NCI-H774 (cell line): Measurements from ENCODE around the gene TEKT3.
A peak's percentile ranks its signal among the peaks of the same experiment; 100 is the strongest.

Source experiments
- DNase-seq: peaks from one replicate; lab custom pipeline; 2025; lab: John Stamatoyannopoulos, UW

TEKT3 gene

DNA sequence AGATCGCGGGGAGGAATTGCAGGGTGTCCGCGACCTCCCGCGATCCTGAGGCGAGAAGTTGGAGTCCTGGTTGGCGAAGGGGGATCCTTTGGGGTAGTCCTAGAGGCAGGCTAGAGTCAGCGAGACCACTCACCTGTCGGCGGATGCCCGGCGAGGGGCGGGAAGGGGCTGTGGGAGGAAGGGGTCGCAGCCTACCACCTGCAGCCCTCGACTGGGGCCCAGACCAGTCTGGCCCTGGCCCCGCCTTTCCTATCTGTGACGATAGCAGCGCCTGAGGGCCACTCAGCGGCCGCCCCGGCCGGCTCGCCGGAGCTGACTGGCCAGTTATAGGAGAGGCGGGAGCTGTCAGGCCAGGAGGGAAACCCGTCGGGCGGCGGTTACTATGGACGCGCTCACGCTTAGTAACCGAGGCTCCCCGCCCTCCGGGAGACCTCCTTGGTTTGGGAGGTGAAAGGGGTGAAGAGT, at the start of gene TEKT3:
TEKT3 (minus strand) TSS at position 213 of the 465 bp plus-strand sequence. CDS start 10,012 bp downstream, outside the sequence.
- DNase-seq, result peak; percentile 54

DNA sequence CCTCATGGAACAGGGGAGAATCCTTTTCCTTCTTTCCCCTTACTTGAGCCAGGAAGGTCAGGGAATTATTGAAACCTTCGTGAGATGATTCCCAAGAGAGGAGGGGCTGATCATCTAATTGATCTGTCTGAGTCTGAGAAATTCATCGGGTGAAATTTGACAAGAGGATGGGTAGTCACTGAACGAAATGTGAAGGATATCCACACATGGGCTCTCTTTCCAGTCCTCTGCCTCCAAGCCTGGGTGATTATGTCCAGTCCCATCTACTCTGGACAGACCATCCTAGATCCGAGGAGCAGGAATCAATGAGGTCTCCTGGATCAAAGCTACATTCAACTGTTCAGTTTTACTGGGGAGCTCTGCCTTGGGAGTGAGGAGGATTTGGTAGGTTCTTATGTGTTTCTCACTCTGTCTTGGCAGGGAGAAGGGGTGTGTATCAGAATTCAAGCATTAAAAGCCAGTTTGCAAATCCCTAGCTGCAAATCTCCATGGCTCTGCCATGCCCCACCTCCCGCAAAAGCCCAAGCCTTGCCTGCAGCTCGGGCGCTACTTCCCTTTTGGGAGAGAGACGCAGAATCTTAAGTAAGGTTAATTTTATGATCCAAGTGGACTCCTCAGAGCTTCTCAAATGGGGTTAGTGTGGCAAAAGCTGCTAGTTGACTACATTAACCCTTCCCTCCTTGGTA, 47.1 kb upstream of the TEKT3 start:
- DNase-seq, result no peak

DNA sequence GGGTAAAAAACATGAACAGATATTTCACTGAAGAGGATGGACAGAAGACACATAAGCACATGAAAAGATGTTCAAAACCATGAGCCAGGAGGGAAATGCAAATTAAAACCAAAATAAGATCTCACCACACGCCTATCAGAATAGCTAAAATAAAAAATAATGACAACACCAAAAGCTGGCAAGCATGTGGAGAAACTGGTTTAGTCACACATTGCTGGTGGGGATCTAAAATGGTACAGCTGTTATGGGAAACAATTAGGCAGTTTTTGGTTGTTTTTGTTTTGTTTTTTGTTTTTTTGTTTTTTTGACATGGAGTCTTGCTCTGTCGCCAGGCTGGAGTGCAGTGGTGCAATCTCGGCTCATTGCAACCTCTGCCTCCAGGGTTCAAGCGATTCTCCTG, 44.7 kb upstream of the TEKT3 start:
- DNase-seq, result no peak

- no peak for DNase-seq
These were observed 43.9 kb upstream of the TEKT3 start for GRCh38 chr17:15385305-15385704.

- no peak for DNase-seq
These were observed 42.9 kb upstream of the TEKT3 start for GRCh38 chr17:15384142-15384787.

- no peak for DNase-seq
These were observed 41.5 kb upstream of the TEKT3 start for GRCh38 chr17:15382914-15383313.

DNA sequence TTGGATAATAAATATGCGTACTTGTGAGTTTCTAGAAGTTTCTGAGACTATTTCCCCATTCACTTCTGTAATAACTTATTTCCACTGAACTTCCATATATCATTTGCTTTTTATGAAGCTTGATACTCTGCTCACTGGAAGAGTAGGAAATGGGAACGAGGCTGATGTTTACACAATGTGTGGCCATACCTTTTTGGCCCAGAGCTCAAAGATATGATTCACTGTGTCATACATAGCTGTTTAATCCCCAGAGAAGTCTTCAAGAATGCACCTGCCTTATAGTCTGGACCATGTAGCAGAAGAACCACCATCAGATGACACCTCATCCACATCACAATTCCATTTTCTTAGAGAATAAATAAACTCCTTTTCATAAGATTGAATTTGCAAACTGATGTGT, 40.3 kb upstream of the TEKT3 start:
- no peak for DNase-seq

GRCh38 chr17:15380446-15380845, 39.0 kb upstream of the TEKT3 start:
- no peak for DNase-seq

DNA sequence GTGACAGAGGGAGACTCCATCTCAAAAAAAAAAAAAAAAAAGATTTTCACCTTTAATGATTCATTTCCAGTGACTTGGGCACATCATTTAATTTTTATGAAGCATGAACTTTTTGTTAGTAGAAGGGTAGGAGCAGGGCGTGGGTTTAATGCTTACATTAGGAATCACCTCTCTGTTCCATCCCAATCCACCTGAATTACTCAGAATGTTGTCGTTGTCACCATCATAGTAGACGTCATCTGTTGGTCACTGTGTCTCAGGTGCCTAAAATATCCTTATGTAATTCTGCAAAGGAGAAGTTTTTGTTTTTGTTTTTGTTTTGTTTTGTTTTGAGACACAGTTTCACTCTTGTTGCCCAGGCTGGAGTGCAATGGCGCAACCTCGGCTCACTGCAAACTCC, 38.3 kb upstream of the TEKT3 start:
- no peak for DNase-seq

- no peak for DNase-seq
These were observed 36.8 kb upstream of the TEKT3 start for GRCh38 chr17:15378243-15378642.

DNA sequence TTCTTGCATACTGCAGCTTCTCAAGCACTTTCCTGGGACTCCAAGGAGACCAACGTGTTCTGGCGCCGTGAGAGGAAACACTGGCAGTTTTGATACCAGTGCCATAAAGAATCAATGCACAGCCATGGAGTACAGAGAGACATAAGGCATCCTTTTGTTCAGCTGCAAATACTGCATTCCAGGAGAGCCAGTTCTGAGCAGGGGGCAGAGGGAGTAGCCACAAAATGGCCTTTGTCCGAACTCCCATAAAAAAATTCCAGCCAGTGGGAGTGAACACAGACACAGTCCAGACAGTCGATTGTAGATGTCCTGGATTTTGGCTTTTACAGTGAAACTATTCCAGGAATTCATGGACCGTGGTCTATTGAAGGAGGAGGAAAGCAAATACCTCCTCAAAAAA, 36.2 kb upstream of the TEKT3 start:
- no peak for DNase-seq

- DNase-seq, result no peak
These were observed 35.8 kb upstream of the TEKT3 start for GRCh38 chr17:15377200-15377599.

- no peak for DNase-seq
These were observed 30.2 kb upstream of the TEKT3 start for GRCh38 chr17:15371376-15372130.

DNA sequence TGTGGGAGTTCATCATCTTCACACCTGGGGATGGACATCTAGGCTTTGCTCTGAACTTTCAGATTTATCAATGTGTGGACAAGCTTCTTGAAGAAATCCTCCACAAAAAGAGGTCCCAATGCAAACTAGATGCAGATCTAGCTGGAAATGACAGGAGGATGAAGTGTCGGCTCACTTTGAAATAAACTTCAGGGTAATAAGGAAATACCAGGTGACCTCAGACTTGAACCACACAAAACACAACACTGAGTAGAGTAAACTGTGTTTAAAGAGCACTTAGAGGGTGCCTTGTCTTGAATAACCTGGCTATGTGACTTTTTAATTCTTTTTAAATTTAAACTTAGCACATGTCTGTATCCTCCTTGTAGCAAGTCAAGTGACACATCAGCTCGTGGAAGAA, 27.2 kb upstream of the TEKT3 start:
- DNase-seq, result no peak

- no peak for DNase-seq
These were observed 24.6 kb upstream of the TEKT3 start for GRCh38 chr17:15366026-15366425.

GRCh38 chr17:15364615-15365014, 23.2 kb upstream of the TEKT3 start:
- no peak for DNase-seq

DNA sequence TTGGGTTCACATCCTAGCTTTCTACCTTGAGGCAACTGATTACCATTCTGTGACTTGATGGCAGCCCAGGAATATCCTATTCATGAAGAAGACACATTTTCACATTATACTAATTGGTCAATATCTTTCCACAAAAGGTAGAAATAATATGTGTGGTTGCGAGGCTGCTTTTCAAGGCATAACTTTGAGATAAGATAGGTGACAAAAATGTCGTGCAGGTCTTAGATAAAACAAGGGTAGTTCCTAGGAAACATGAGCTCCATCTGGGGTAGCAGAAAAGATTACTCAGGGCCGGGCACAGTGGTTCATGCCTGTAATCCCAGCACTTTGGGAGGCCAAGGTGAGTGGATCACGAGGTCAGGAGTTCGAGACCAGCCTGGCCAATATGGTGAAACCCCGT, 22.3 kb upstream of the TEKT3 start:
- DNase-seq, result no peak

GRCh38 chr17:15361592-15361991, 20.2 kb upstream of the TEKT3 start:
- DNase-seq, result no peak

GRCh38 chr17:15361151-15361550, 19.8 kb upstream of the TEKT3 start:
- DNase-seq, result no peak

GRCh38 chr17:15354256-15354655, 12.9 kb upstream of the TEKT3 start:
- DNase-seq, result no peak

- no peak for DNase-seq
These were observed 10.5 kb upstream of the TEKT3 start for GRCh38 chr17:15351925-15352324.

DNA sequence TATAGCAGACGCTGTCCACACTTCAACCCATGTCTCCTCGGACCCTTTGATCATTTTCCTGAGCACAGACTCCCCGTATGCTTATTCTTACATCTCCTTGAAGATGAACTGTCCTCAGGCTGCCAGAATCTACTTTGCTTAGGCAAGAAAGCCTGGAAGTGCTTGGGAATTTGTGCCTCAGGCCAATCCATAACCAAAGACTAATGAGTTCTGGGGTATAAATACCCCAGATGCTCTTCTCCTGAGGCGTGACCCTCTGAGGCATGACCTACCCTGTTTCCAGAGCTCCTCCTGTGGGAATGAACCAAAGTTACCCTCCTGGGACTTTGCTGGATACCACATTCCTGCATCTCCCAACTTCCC, 10.1 kb upstream of the TEKT3 start:
- DNase-seq, result no peak
